CD14-positive monocyte (primary cell): Measurements from ENCODE around the gene GARNL3. TPM values are rescaled to one million over a fixed set of nuclear protein-coding genes. Genes with fewer than 3 reads are reported as not detected.

Experiments
- DNase-seq, 3 donors: peaks; one replicate each; pipeline ENCODE4 v3.0.0-alpha.2; 2011 to 2022
- H2AFZ ChIP-seq: 2 replicates; pipeline ENCODE4 v1.6.0; 2012; ENCODE audit warnings: mild to moderate bottlenecking, low read depth, low read length, inconsistent platforms; ENCODE audit not compliant: insufficient read depth, poor library complexity, severe bottlenecking
- H3K27ac ChIP-seq, 2 donors: 1 replicate in 1 of 2; 2 replicates in 1 of 2; pipeline ENCODE4 v1.5.1; 2012 to 2013; ENCODE audit warnings: low read length in 2 of 2, control low read depth in 1 of 2, inconsistent platforms in 1 of 2, low read depth in 1 of 2, mild to moderate bottlenecking in 1 of 2
- H3K27me3 ChIP-seq, 2 donors: one replicate each; pipeline versions ENCODE4 v1.6.0 to v1.6.1; 2011 to 2013; ENCODE audit warnings: low read length in 2 of 2; ENCODE audit not compliant: control insufficient read depth in 2 of 2, insufficient read depth in 2 of 2
- H3K36me3 ChIP-seq, 2 donors: replicated peaks in 1 of 2; 1 replicate in 1 of 2; 2 replicates in 1 of 2; pipeline versions ENCODE4 v1.5.1 to v1.6.1; 2012 to 2013; ENCODE audit warnings: low read length in 2 of 2, control low read depth in 1 of 2, inconsistent platforms in 1 of 2, mild to moderate bottlenecking in 1 of 2; ENCODE audit not compliant: insufficient read depth in 2 of 2, control insufficient read depth in 1 of 2
- H3K4me1 ChIP-seq, 2 donors: 1 replicate in 1 of 2; 2 replicates in 1 of 2; pipeline versions ENCODE4 v1.5.1 to v1.6.1; 2012 to 2013; ENCODE audit warnings: low read length in 2 of 2, control low read depth in 1 of 2, inconsistent platforms in 1 of 2, mild to moderate bottlenecking in 1 of 2, moderate library complexity in 1 of 2; ENCODE audit not compliant: insufficient read depth in 2 of 2, control insufficient read depth in 1 of 2
- H3K4me2 ChIP-seq: replicated peaks from 2 replicates; pipeline ENCODE3; 2012; ENCODE audit warnings: low read length, moderate library complexity, mild to moderate bottlenecking; ENCODE audit not compliant: poor library complexity, severe bottlenecking; ENCODE audit errors: extremely low read depth
- H3K4me3 ChIP-seq, 3 experiments: fragments of 200-600 bp in 1 of 3; sonication (generic) in 1 of 3; replicated peaks in 1 of 3; 1 replicate in 2 of 3; 2 replicates in 1 of 3; pipeline ENCODE4 v1.5.1; 2011 to 2013; ENCODE audit warnings: low read length in 3 of 3, mild to moderate bottlenecking in 3 of 3, control low read depth in 2 of 3, low read depth in 2 of 3, inconsistent platforms in 1 of 3, moderate library complexity in 1 of 3
- H3K79me2 ChIP-seq: 2 replicates; pipeline ENCODE4 v1.6.0; 2012; ENCODE audit warnings: mild to moderate bottlenecking, control low read depth, inconsistent platforms, low read length, moderate library complexity; ENCODE audit not compliant: insufficient read depth
- H3K9ac ChIP-seq: 2 replicates; pipeline ENCODE4 v1.6.0; 2017; ENCODE audit warnings: low read length, mild to moderate bottlenecking; ENCODE audit not compliant: insufficient read depth, poor library complexity, severe bottlenecking
- H3K9me3 ChIP-seq, 2 donors: replicated peaks in 1 of 2; 1 replicate in 1 of 2; 2 replicates in 1 of 2; pipeline versions ENCODE4 v1.5.1 to v1.6.1; 2012 to 2013; ENCODE audit warnings: low read length in 2 of 2, control low read depth in 1 of 2; ENCODE audit not compliant: control insufficient read depth in 1 of 2, insufficient read depth in 1 of 2
- H4K20me1 ChIP-seq: 2 replicates; pipeline ENCODE4 v1.6.0; 2012; ENCODE audit warnings: mild to moderate bottlenecking, low read length, control low read depth, moderate library complexity; ENCODE audit not compliant: insufficient read depth
- H3K27ac Mint-ChIP-seq, 7 donors: one replicate each; pipeline ENCODE4 v1.8.0; 2020; ENCODE audit warnings: mild to moderate bottlenecking in 7 of 7, mixed read lengths in 7 of 7, moderate library complexity in 6 of 7, inconsistent platforms in 2 of 7
- H3K27me3 Mint-ChIP-seq, 3 donors: one replicate each; pipeline ENCODE4 v1.8.0; 2021 to 2022; ENCODE audit warnings: low read depth in 3 of 3, mild to moderate bottlenecking in 3 of 3, mixed read lengths in 3 of 3, moderate library complexity in 3 of 3, inconsistent platforms in 1 of 3
- H3K36me3 Mint-ChIP-seq, 2 donors: one replicate each; pipeline ENCODE4 v1.8.0; 2020; ENCODE audit warnings: mixed read lengths in 2 of 2, inconsistent platforms in 1 of 2, mild to moderate bottlenecking in 1 of 2
- H3K4me1 Mint-ChIP-seq: one replicate; pipeline ENCODE4 v1.8.0; 2020; ENCODE audit warnings: mild to moderate bottlenecking, mixed read lengths
- H3K4me3 Mint-ChIP-seq, 2 donors: one replicate each; pipeline ENCODE4 v1.8.0; 2020; ENCODE audit warnings: mild to moderate bottlenecking in 2 of 2, mixed read lengths in 2 of 2, moderate library complexity in 1 of 2
- H3K9me3 Mint-ChIP-seq, 7 donors: one replicate each; pipeline ENCODE4 v1.8.0; 2020 to 2022; ENCODE audit warnings: mixed read lengths in 7 of 7, mild to moderate bottlenecking in 6 of 7, moderate library complexity in 6 of 7, inconsistent platforms in 2 of 7
- WGBS: methylation state at CpG from one replicate; pipeline ENCODE4 v1.1.5; 2013; ENCODE audit warnings: missing lambda C conversion rate; ENCODE audit not compliant: insufficient coverage; 5-methylcytosine and 5-hydroxymethylcytosine counted together
- intact Hi-C, 2 donors: fragments of 100-400 bp; cut with micrococcal nuclease; formaldehyde crosslinking; loops; one replicate each; pipeline versions ENCODE4 v1.15.0 to v1.15.1; 2023
- polyA plus RNA-seq, 3 donors: library from polyadenylated mRNA; depleted of rRNA in 1 of 3; unstranded in 2 of 3; stranded (reverse) in 1 of 3; fragments of 300-500 nt in 2 of 3; fragments of >200 nt in 1 of 3; fragmentation: Illumina TruSeq in 2 of 3; gene quantifications; 1 replicate in 2 of 3; 2 replicates in 1 of 3; pipeline ENCODE4 v1.2.3, GENCODE V29; 2012 to 2021
- TF ChIP-seq, protein P1 (sequence below): fragments of 200-600 bp; IDR thresholded peaks from one replicate; pipeline ENCODE4 v1.8.0; 2022; ENCODE audit warnings: antibody characterized with exemption, mild to moderate bottlenecking

Gene GARNL3
- polyA plus RNA-seq, 3 donors, result 0.39 to 1.5 (median 0.94) TPM

DNA sequence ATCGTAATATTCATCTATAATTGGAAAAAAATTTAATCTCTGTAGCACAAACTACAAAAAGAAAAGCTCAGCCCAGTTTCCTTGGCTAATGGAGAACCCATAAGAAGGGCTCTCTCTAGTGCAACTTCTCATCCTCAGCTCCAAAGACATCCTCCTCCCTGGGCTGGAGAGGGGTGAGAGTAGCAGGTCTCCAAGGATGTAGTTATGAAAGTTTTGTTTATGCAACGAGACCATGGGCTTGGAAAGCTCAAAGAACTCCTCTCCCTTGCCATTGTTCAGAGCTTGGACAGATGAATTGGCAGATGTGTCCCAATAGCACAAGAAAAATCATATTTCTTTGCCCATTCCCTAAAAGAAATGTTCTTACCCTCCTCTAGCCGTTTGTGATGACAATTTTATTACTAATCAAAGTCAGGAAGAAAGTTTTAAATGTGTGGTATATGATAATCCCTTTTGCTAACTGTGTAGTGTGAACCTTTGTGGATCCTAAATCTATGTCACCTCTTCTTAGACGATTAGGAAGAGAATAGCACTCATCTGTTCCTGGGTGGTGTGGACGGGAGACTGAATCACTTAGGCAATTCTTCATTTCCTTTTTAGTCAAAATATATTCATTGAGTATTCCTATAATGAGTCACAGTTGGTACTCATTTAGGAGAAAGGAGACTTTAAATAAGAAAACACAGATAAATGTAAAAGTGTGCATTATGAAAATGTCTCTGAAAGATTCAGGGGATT is 52.2 kb downstream of the GARNL3 start:
- Mint-ChIP-seq H3K9me3 (no peaks in the 10 kb centered on the region), H3K36me3 (peaks cover 2 to 3% of the 10 kb centered on the region in 2 donors), H3K27me3 (peaks cover 0 to 2% (median 0%) of the 10 kb centered on the region in 3 donors), H3K27ac (no peak overlapping the region), H3K4me3 (no peak overlapping the region), H3K4me1 (peaks cover 20% of the 10 kb centered on the region)
- WGBS, result no CpG with 5 or more reads among the region's 5 CpGs
- no peaks in the 10 kb centered on the region for H3K36me3 ChIP-seq
- no peaks in the 10 kb centered on the region for H4K20me1 ChIP-seq
- TF ChIP-seq, protein P1, sequence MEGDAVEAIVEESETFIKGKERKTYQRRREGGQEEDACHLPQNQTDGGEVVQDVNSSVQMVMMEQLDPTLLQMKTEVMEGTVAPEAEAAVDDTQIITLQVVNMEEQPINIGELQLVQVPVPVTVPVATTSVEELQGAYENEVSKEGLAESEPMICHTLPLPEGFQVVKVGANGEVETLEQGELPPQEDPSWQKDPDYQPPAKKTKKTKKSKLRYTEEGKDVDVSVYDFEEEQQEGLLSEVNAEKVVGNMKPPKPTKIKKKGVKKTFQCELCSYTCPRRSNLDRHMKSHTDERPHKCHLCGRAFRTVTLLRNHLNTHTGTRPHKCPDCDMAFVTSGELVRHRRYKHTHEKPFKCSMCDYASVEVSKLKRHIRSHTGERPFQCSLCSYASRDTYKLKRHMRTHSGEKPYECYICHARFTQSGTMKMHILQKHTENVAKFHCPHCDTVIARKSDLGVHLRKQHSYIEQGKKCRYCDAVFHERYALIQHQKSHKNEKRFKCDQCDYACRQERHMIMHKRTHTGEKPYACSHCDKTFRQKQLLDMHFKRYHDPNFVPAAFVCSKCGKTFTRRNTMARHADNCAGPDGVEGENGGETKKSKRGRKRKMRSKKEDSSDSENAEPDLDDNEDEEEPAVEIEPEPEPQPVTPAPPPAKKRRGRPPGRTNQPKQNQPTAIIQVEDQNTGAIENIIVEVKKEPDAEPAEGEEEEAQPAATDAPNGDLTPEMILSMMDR, result no peak
- H3K4me1 ChIP-seq, result peaks cover 13 to 20% of the 10 kb centered on the region in 2 donors
- no peak overlapping the region for H2AFZ ChIP-seq
- no peak overlapping the region for H3K27ac ChIP-seq
- no peaks in the 10 kb centered on the region for H3K27me3 ChIP-seq
- no peaks in the 10 kb centered on the region for H3K9me3 ChIP-seq
- no peak for DNase-seq
- intact Hi-C loops, result no loop called here
- H3K4me2 ChIP-seq, result no peak overlapping the region
- H3K79me2 ChIP-seq, result no peaks in the 10 kb centered on the region
- no peak overlapping the region for H3K4me3 ChIP-seq
- no peak overlapping the region for H3K9ac ChIP-seq

GRCh38 chr9:127318651-127319167 is 54.1 kb downstream of the GARNL3 start:
- intact Hi-C loops, result no loop called here
- Histone ChIP-seq H4K20me1 (no peaks in the 10 kb centered on the region), H3K9ac (no peak overlapping the region), H2AFZ (no peak overlapping the region), H3K27me3 (no peaks in the 10 kb centered on the region), H3K4me3 (no peak overlapping the region), H3K27ac (no peak overlapping the region), H3K4me1 (peaks cover 24 to 33% of the 10 kb centered on the region in 2 donors), H3K79me2 (no peaks in the 10 kb centered on the region), H3K9me3 (no peaks in the 10 kb centered on the region), H3K4me2 (no peak overlapping the region), H3K36me3 (no peaks in the 10 kb centered on the region)
- H3K9me3 Mint-ChIP-seq, result no peaks in the 10 kb centered on the region
- H3K27ac Mint-ChIP-seq, result peak overlapping the region in 2 of 7 donors; percentile 33 to 86
- TF ChIP-seq, protein P1, result no peak
- peaks cover 2 to 3% of the 10 kb centered on the region in 2 donors for H3K36me3 Mint-ChIP-seq
- peaks cover 30% of the 10 kb centered on the region for H3K4me1 Mint-ChIP-seq
- 69% methylated on average over 2 of the region's 5 CpGs for WGBS
- DNase-seq, result no peak
- H3K27me3 Mint-ChIP-seq, result peaks cover 0 to 3% (median 0%) of the 10 kb centered on the region in 3 donors
- H3K4me3 Mint-ChIP-seq, result peak overlapping the region in 1 of 2 donors; percentile 15
